Measurements from ENCODE around the gene CAP1. TPM values are rescaled to one million over a fixed set of nuclear protein-coding genes. Genes with fewer than 3 reads are reported as not detected.

The CAP1 gene
- total and polyA plus RNA-seq, 9 of the 15 experiments (the other 6 are each of a cell fraction or from before 2014, with no cell fraction given), result 230 to 658 (median 281) TPM

DNA sequence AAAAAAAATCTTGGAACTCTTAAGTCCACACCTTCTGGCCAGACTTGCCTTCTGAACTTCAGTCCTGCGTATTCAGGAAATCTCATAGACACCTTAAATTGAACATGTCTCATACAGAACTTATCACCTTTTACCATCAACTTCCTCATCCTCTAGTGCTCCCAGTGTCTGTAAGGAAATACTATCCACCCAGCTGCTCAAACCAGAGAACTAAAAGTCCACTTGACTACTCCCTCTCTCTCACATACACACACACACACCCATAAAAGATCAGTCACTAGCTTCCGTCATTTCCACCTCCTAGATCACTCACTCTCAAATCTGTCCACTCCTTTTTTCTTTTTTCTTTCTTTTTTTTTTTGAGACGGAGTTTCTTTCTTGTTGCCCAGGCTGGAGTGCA lies 10.9 kb upstream of the CAP1 start (continued):
- TF ChIP-seq FOXK2 (conservative IDR thresholded peaks at IDR 0.05 in 1 of 2, IDR thresholded peaks at IDR 0.05 in 1 of 2; ENCODE audit: low read depth in 2 of 2) (0 out of 4 replicates have a peak, but pooled peaks have one; percentile 28 to 47), ZNF79 (CRISPR knock-in tag; IDR thresholded peaks at IDR 0.05; ENCODE audit: low read depth) (no peak), BRD9 (IDR thresholded peaks at IDR 0.05; ENCODE audit: low read depth, partially characterized antibody) (no peak), ZNF263 (CRISPR knock-in tag; IDR thresholded peaks at IDR 0.05; ENCODE audit: borderline replicate concordance) (peak; percentile 84), RBM39 (optimal IDR thresholded peaks at IDR 0.05; ENCODE audit: low read depth, low read length) (no peak), MYNN (IDR thresholded peaks at IDR 0.05) (no peak), MYNN (CRISPR knock-in tag; IDR thresholded peaks at IDR 0.05) (no peak), ZC3H4 (CRISPR knock-in tag; IDR thresholded peaks at IDR 0.05; ENCODE audit: borderline replicate concordance) (no peak), SMC3 (conservative IDR thresholded peaks at IDR 0.05; ENCODE audit: insufficient read depth, low read depth, low read length) (no peak), ESRRB (CRISPR knock-in tag; IDR thresholded peaks at IDR 0.05; ENCODE audit: borderline replicate concordance) (no peak), ZNF444 (CRISPR knock-in tag; IDR thresholded peaks at IDR 0.05) (no peak), IFI16 (CRISPR knock-in tag; IDR thresholded peaks at IDR 0.05) (no peak), DPF2 (IDR thresholded peaks at IDR 0.05) (peak; percentile 65; the same call in 1 of the 2 replicates), SAFB2 (IDR thresholded peaks at IDR 0.05; ENCODE audit: borderline replicate concordance, low read depth, low read length, severe bottlenecking) (no peak), ZNF764 (CRISPR knock-in tag; IDR thresholded peaks at IDR 0.05; ENCODE audit: low read depth) (no peak), ZNF699 (CRISPR knock-in tag; IDR thresholded peaks at IDR 0.05; ENCODE audit: insufficient replicate concordance) (no peak)
- TF ChIP-seq, protein P1, sequence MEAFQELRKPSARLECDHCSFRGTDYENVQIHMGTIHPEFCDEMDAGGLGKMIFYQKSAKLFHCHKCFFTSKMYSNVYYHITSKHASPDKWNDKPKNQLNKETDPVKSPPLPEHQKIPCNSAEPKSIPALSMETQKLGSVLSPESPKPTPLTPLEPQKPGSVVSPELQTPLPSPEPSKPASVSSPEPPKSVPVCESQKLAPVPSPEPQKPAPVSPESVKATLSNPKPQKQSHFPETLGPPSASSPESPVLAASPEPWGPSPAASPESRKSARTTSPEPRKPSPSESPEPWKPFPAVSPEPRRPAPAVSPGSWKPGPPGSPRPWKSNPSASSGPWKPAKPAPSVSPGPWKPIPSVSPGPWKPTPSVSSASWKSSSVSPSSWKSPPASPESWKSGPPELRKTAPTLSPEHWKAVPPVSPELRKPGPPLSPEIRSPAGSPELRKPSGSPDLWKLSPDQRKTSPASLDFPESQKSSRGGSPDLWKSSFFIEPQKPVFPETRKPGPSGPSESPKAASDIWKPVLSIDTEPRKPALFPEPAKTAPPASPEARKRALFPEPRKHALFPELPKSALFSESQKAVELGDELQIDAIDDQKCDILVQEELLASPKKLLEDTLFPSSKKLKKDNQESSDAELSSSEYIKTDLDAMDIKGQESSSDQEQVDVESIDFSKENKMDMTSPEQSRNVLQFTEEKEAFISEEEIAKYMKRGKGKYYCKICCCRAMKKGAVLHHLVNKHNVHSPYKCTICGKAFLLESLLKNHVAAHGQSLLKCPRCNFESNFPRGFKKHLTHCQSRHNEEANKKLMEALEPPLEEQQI (IDR thresholded peaks at IDR 0.05), result no peak
- TF ChIP-seq, protein P2, sequence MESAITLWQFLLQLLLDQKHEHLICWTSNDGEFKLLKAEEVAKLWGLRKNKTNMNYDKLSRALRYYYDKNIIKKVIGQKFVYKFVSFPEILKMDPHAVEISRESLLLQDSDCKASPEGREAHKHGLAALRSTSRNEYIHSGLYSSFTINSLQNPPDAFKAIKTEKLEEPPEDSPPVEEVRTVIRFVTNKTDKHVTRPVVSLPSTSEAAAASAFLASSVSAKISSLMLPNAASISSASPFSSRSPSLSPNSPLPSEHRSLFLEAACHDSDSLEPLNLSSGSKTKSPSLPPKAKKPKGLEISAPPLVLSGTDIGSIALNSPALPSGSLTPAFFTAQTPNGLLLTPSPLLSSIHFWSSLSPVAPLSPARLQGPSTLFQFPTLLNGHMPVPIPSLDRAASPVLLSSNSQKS (CRISPR knock-in tag; IDR thresholded peaks at IDR 0.05), result no peak
- TF ChIP-seq, protein P3, sequence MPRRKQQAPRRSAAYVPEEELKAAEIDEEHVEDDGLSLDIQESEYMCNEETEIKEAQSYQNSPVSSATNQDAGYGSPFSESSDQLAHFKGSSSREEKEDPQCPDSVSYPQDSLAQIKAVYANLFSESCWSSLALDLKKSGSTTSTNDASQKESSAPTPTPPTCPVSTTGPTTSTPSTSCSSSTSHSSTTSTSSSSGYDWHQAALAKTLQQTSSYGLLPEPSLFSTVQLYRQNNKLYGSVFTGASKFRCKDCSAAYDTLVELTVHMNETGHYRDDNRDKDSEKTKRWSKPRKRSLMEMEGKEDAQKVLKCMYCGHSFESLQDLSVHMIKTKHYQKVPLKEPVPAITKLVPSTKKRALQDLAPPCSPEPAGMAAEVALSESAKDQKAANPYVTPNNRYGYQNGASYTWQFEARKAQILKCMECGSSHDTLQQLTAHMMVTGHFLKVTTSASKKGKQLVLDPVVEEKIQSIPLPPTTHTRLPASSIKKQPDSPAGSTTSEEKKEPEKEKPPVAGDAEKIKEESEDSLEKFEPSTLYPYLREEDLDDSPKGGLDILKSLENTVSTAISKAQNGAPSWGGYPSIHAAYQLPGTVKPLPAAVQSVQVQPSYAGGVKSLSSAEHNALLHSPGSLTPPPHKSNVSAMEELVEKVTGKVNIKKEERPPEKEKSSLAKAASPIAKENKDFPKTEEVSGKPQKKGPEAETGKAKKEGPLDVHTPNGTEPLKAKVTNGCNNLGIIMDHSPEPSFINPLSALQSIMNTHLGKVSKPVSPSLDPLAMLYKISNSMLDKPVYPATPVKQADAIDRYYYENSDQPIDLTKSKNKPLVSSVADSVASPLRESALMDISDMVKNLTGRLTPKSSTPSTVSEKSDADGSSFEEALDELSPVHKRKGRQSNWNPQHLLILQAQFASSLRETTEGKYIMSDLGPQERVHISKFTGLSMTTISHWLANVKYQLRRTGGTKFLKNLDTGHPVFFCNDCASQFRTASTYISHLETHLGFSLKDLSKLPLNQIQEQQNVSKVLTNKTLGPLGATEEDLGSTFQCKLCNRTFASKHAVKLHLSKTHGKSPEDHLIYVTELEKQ (CRISPR knock-in tag; IDR thresholded peaks at IDR 0.05), result no peak
- TF ChIP-seq, protein P4, sequence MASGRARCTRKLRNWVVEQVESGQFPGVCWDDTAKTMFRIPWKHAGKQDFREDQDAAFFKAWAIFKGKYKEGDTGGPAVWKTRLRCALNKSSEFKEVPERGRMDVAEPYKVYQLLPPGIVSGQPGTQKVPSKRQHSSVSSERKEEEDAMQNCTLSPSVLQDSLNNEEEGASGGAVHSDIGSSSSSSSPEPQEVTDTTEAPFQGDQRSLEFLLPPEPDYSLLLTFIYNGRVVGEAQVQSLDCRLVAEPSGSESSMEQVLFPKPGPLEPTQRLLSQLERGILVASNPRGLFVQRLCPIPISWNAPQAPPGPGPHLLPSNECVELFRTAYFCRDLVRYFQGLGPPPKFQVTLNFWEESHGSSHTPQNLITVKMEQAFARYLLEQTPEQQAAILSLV (tag; IDR thresholded peaks at IDR 0.05), result no peak
- TF ChIP-seq, protein P5, sequence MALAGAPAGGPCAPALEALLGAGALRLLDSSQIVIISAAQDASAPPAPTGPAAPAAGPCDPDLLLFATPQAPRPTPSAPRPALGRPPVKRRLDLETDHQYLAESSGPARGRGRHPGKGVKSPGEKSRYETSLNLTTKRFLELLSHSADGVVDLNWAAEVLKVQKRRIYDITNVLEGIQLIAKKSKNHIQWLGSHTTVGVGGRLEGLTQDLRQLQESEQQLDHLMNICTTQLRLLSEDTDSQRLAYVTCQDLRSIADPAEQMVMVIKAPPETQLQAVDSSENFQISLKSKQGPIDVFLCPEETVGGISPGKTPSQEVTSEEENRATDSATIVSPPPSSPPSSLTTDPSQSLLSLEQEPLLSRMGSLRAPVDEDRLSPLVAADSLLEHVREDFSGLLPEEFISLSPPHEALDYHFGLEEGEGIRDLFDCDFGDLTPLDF (CRISPR knock-in tag; IDR thresholded peaks at IDR 0.05), result no peak
